Activated CD4-positive, alpha-beta memory T cell treated with anti-CD3 and anti-CD28 coated beads, Interleukin-2, amount 10 ng/mL, durations not matched to agents 7 days and 5 days (primary cell): Measurements from ENCODE around the gene TGFBR2. TPM values are rescaled to one million over a fixed set of nuclear protein-coding genes. Genes with fewer than 3 reads are reported as not detected.

Experiments used
- CTCF ChIA-PET: fragments of 350-600 bp; sonication (Branson Sonifier 250); formaldehyde crosslinking; loops from one replicate; lab custom pipeline; 2021; ENCODE audit warnings: antibody characterized with exemption, inconsistent platforms; lab: Charles Lee
- POLR2A ChIA-PET: fragments of 350-600 bp; sonication (Branson Sonifier 250); formaldehyde crosslinking; loops from one replicate; lab custom pipeline; 2021; ENCODE audit warnings: antibody characterized with exemption; lab: Charles Lee
- DNase-seq: peaks from one replicate; pipeline ENCODE4 v3.0.0-alpha.2; 2020
- H3K27ac Mint-ChIP-seq: one replicate; pipeline ENCODE4 v1.8.0; 2021; ENCODE audit warnings: mild to moderate bottlenecking, mixed read lengths
- H3K27me3 Mint-ChIP-seq: one replicate; pipeline ENCODE4 v1.8.0; 2021; ENCODE audit warnings: mixed read lengths
- H3K36me3 Mint-ChIP-seq: one replicate; pipeline ENCODE4 v1.8.0; 2021; ENCODE audit warnings: low read depth, mixed read lengths
- H3K4me1 Mint-ChIP-seq: one replicate; pipeline ENCODE4 v1.8.0; 2021; ENCODE audit warnings: mixed read lengths
- H3K4me3 Mint-ChIP-seq: one replicate; pipeline ENCODE4 v1.8.0; 2021; ENCODE audit warnings: mild to moderate bottlenecking, mixed read lengths
- H3K9me3 Mint-ChIP-seq: one replicate; pipeline ENCODE4 v1.8.0; 2021; ENCODE audit warnings: mixed read lengths
- total RNA-seq, 2 experiments: library from RNA; stranded (reverse); gene quantifications; one replicate each; pipeline ENCODE4 v1.2.3, GENCODE V29; 2021

The TGFBR2 gene
- total RNA-seq, 2 experiments from 2014 or later, result 60.1 to 60.8 TPM

DNA sequence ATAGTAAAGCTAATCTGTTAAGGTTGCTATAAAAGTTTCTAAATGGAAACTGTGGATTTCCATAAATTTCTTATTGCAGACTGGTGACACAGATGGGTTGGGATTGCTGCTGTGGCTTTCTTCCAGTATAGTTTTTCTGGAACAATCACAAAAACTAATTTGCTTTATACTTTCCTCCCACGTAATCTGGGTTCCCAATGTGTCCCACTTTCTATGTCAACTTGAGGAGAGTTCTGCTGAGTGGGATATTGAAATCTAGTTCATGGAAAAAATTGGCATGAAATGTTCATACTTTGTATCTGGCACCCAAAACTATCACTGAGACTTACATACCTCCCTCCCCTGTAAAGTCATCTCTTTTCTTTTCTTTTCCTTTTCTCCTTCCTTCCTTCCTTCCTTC, 126.8 kb downstream of the TGFBR2 start:
- Mint-ChIP-seq H3K4me1 (no peaks in the 10 kb centered on the region), H3K4me3 (no peak overlapping the region), H3K9me3 (no peaks in the 10 kb centered on the region), H3K27me3 (peaks cover 2% of the 10 kb centered on the region), H3K27ac (no peak overlapping the region), H3K36me3 (no peaks in the 10 kb centered on the region)
- ChIA-PET CTCF (no interaction called here), POLR2A (no interaction called here)
- DNase-seq, result no peak

DNA sequence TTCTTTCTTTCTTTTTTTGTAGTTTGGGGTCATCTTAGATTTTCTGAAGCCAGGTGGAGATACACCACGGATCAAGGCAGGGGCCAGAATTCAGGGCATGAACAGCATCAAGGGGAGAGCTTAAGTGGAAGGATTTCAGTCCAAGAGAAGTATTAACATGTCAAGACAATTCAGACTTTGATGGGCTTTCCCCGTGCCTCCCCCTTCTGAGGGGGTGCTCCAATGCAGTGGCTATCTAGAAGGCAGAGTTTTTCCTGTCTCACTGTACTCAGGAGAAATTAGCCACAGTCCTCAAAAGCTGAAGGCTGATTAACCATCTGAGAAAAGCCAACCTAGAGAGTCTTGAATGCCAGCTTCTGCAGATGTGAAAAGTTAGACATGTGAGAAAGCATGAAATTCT, 127.3 kb downstream of the TGFBR2 start:
- H3K9me3 Mint-ChIP-seq, result no peaks in the 10 kb centered on the region
- POLR2A ChIA-PET, result no interaction called here
- H3K27ac Mint-ChIP-seq, result no peak overlapping the region
- peaks cover 2% of the 10 kb centered on the region for H3K27me3 Mint-ChIP-seq
- no peaks in the 10 kb centered on the region for H3K4me1 Mint-ChIP-seq
- H3K36me3 Mint-ChIP-seq, result no peaks in the 10 kb centered on the region
- DNase-seq, result no peak
- CTCF ChIA-PET, result no interaction called here
- H3K4me3 Mint-ChIP-seq, result no peak overlapping the region

DNA sequence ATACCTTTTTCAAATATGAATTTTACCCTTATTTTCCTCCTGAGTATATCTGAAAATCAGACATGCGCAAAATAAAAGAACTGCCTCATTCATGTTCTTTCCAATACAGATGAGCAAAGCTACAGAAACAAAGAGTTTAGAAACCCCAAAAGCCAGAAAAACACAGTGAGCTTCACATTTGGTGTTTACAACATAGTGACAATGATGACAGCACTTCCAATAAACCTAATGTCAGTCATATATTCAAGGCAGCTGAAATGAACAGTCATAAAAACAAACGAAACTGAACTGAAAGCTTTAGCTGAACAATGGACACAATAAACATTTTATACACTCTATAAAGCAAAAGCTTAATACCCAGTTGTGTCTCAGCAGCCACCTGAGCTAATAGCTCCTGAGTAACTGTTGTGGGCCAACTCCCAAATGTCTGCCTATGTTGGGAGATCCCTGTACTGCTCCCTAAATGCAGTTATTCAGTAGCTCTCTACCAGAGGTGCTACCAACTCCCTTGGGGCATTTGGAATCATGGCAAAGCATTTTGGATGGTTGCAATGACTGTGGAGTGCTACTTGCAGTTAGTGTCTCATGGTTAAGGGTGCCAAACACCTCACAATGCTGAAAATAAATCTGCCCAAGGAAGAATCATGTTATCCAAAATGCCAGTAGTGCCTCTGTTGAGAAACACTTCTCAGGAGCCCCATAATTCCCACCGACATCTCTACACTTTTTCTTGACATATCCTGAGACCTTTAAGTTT, 131.5 kb downstream of the TGFBR2 start:
- ChIA-PET POLR2A (no interaction called here), CTCF (interaction anchor here (1.0 kb wide), 1 partner anchor 31 kb away, joined by 3 read pairs; no protein-coding TSS in a partner anchor)
- Mint-ChIP-seq H3K27me3 (peaks cover 2% of the 10 kb centered on the region), H3K4me1 (peaks cover 3% of the 10 kb centered on the region), H3K4me3 (no peak overlapping the region), H3K36me3 (no peaks in the 10 kb centered on the region), H3K27ac (no peak overlapping the region), H3K9me3 (no peaks in the 10 kb centered on the region)
- no peak for DNase-seq

DNA sequence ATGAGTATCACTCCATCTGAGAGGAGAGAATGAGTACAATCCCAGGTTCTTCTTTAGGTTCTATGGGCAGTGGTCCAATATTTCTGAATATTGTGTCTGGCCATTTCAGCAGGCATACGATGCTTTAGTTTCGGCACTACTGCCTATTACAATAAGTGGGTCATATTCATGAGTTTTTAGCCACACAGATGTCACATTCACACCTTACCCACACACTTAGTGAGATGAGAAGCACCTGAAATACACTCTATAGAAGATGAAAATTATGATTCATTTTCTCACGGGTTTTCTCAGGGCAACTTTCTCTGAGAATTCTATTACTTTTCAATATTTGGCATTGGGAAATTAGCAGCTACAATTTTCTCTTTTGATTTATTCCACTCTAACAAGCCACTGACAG, 132.2 kb downstream of the TGFBR2 start:
- H3K9me3 Mint-ChIP-seq, result no peaks in the 10 kb centered on the region
- H3K27me3 Mint-ChIP-seq, result peaks cover 2% of the 10 kb centered on the region
- no peak overlapping the region for H3K27ac Mint-ChIP-seq
- no peak overlapping the region for H3K4me3 Mint-ChIP-seq
- no peaks in the 10 kb centered on the region for H3K36me3 Mint-ChIP-seq
- no peak for DNase-seq
- ChIA-PET CTCF (interaction anchor here (1.0 kb wide), 1 partner anchor 30 kb away, joined by 3 read pairs; no protein-coding TSS in a partner anchor), POLR2A (no interaction called here)
- H3K4me1 Mint-ChIP-seq, result peaks cover 9% of the 10 kb centered on the region

DNA sequence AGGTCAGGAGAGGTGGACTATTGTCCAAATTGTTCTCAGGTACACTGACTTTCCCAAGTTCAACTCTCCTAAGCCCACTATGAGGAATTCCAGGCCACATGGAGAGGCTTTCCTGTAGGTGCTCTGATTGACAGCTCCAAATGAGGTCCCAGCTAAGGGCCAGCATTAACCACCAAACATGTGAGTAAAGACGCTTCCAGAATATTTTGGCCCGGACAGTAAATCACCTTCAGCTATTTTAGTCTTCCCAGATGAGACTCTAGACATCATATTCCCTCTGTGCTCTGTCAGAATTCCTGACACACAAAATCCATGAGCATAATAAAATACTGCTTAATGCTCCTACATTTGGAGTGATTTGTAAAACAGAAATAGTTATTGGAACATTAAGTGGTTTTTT, 135.5 kb downstream of the TGFBR2 start:
- no peak overlapping the region for H3K4me3 Mint-ChIP-seq
- H3K9me3 Mint-ChIP-seq, result no peaks in the 10 kb centered on the region
- CTCF ChIA-PET, result no interaction called here
- no peaks in the 10 kb centered on the region for H3K36me3 Mint-ChIP-seq
- H3K27me3 Mint-ChIP-seq, result no peaks in the 10 kb centered on the region
- peaks cover 14% of the 10 kb centered on the region for H3K4me1 Mint-ChIP-seq
- no peak for DNase-seq
- H3K27ac Mint-ChIP-seq, result no peak overlapping the region
- POLR2A ChIA-PET, result no interaction called here

DNA sequence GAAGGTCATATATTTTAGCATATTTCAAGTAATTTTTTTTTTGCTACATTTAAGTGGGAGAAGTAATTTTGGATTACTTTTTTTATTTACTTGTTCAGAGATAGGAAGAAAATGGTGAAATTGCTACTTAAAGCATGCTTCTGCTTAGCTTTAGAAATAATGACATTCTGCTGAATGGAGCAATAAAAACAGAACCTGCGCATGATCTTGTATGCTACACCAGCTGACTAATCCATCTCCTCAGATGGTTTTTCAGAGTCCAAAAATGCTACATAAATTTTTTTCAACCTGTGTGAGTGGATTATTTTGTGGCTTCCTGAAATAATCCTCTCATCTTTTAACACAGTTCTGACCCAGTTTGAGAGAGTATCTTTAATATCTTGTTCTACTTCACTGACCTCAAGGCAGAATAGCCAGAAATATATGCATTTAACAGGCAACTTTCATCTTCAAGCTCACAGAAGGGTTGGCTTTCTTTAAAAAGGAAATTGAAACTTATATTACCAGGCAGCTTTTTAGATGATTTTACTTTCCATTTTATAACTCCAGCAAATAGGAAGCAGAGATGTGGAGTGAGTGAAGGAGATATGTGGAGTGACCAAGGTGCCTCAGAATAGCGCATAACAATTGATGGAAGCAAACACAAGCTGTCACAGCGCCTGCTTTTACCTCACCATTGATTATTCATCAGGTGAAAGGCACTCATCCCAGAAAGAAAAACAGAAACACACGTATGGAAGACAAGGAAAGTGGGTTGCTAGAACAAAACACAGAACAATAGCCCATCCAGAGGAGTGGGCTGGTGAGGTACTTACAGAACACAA, 136.6 kb downstream of the TGFBR2 start:
- POLR2A ChIA-PET, result interaction anchor here (0.9 kb wide), 1 partner anchor 8 kb away, joined by 3 read pairs; no protein-coding TSS in a partner anchor
- Mint-ChIP-seq H3K4me3 (no peak overlapping the region), H3K36me3 (no peaks in the 10 kb centered on the region), H3K27ac (no peak overlapping the region), H3K27me3 (peaks cover 1% of the 10 kb centered on the region), H3K9me3 (no peaks in the 10 kb centered on the region), H3K4me1 (peaks cover 16% of the 10 kb centered on the region)
- no peak for DNase-seq
- CTCF ChIA-PET, result interaction anchor here (2.0 kb wide), 1 partner anchor 26 kb away, joined by 5 read pairs; no protein-coding TSS in a partner anchor
